Upper lobe of left lung (tissue), 4 donors: ENCODE data around the gene ASCL5.

Source experiments
- CTCF ChIP-seq, 6 experiments: fragments of 450-650 bp in 4 of 6; fragments of 200-600 bp in 2 of 6; sonication (generic) in 2 of 6; IDR thresholded peaks; one replicate each; pipeline ENCODE4 v1.5.1; 2016 to 2019; ENCODE audit warnings: antibody characterized with exemption in 6 of 6
- POLR2A ChIP-seq, 4 donors: fragments of 450-650 bp; IDR thresholded peaks; one replicate each; pipeline ENCODE4 v1.5.1; 2016 to 2017; ENCODE audit warnings: antibody characterized with exemption in 4 of 4, mild to moderate bottlenecking in 2 of 4
- POLR2AphosphoS5 ChIP-seq, 2 donors: sonication (generic); formaldehyde crosslinking; IDR thresholded peaks; one replicate each; pipeline ENCODE4 v1.5.1; 2017; ENCODE audit warnings: antibody characterized with exemption in 2 of 2

- TF ChIP-seq POLR2A (IDR thresholded peaks at IDR 0.05) = no peak
- no peak for TF ChIP-seq POLR2AphosphoS5 (IDR thresholded peaks at IDR 0.05)
- no peak for TF ChIP-seq CTCF (IDR thresholded peaks at IDR 0.05)
These were observed 537 bp downstream of the ASCL5 start for GRCh38 chr1:201126463-201126831.
